CD4-positive, alpha-beta T cell treated with Interleukin-2 at 100 ng/mL for 4 hours (primary cell): ENCODE measurements around the gene HYAL1.

Experiments
- DNase-seq: peaks from one replicate; pipeline ENCODE4 v3.0.0-alpha.2; 2020; ENCODE audit warnings: low spot score

HYAL1 gene

DNA sequence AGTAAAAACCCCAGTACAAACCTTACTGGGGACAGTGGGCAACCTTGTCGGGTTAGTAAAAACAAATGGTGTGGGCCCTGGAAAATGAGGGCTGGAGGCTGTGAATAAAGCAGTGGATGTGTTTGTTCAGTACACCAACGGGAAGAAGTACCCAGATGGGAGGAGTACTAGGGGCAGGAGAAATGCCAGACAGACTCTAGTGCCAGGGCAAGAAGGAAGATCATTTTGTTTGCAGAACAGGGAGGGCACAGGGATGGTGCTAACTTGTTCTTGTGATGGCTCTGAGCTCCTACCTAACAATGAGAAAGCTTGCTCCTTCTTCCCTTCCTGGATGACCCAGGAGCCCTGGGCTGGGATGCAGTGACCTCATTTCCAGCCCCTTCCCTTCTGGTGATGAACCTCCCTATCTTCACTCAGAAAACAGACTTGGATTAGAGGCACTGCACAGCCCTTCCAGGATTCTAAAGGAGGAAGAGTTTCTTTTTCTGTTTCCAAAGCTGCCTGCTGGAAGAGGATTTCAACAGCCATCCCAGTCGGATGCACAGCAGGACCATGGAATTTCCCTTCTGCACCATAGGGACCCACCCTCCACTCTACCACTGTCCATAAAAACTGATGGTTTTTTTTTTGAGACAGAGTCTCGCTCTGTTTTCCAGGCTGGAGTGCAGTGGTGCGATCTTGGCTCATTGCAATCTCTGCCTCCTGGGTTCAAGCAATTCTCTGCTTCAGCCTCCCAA, 31.1 kb upstream of the HYAL1 start:
- no peak for DNase-seq

GRCh38 chr3:50333744-50334328, 30.5 kb upstream of the HYAL1 start:
- DNase-seq = no peak

- no peak for DNase-seq
Observed at GRCh38 chr3:50331364-50331907, 28.1 kb upstream of the HYAL1 start.

DNA sequence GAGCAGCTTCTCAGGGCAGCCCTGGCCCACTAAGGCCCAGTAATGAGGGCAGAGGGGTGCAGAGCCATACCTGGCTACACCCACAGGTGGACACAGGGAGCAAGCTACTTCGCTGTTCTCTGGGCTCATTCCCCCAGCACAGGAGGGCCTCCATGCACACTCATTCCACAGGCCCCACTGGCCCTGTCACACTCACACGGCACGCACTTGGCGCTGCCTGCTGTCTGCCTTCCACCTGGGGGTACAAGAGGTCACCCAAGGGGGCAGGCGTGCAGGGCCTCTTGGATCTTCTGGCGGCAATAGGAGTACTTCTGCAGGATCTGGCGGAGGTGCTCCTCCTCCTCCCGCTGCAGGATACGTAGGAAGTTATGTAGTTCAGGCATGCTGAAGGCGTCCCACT, 27.0 kb upstream of the HYAL1 start:
- no peak for DNase-seq

DNA sequence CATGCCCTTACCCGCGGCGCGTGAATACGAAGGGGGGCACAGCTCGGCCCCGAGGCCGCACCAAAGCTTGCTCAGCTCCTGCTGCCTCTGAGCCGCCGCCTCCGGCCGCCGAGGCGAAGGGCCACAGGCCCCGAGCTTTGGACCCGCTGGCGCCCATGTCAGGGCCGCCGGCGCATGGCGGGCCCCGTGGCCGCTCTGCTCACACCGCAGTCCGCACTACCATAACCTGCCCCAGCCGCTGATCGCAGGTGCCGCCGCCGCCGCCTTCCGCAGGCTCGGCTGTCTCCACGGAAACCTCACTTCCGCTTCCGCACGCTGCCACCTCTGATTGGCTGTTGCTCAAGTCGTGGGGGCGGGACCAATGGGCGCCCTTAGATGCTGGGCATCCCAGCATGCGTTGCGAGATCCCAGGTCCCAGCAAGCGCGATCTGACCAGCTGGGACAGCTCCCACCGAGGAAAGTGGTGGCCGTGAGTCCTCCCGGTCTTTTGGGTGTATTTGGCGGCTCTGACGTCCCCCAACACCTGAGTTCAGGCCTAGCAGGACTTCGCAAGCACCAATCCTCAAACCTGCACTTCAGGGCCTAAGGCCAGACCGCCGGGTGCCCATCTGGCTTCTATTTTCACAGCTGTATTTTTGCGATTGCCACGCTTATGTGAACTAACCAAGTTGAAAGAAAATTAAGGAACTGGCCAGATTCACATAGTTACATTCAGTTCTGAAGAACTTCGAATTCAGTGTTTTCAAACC, 24.7 kb upstream of the HYAL1 start, which contains the start of gene TUSC2:
Gene TUSC2, minus strand, starts transcription at position 281 of the 749 bp plus-strand sequence. Its CDS starts 124 bp downstream, at position 157.
- peak; percentile 95 for DNase-seq

- DNase-seq = no peak
Observed at GRCh38 chr3:50327129-50327528, 23.8 kb upstream of the HYAL1 start.

- DNase-seq = no peak
Observed at GRCh38 chr3:50326182-50326541, 22.8 kb upstream of the HYAL1 start.

DNA sequence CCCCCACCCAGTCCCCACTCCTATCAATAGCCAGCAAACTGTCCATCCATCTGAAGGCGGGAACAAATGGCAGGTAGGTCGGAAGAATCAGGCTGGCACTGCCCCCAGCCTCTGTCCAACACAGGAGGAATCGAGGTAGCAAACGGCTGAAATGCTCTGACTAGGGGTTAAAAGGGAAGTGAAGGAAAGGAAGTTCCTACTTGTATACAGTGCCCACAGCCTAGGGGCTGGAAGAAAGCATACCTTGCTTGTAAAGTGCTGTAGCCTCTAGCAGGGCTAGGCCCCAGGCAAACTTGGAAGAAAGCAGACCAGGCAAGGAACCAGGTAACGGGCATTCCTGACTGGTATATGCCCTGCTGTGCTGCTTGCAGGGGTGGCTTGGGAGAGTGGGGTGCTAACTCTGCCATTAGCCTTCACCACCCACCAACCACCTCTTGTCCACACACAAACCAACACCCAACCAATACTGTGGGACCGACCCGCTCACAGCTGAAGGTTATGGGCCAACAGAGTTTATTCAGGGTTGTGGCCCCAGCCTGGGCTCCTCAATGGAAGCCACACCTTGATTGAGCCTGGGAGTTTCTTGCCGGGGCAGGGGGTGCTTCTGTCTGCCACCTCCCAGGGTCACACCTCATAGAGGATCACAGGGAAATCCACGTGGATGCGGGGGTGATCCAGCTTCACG, 22.3 kb upstream of the HYAL1 start:
- no peak for DNase-seq

- DNase-seq = no peak
Observed at GRCh38 chr3:50325113-50325480, 21.7 kb upstream of the HYAL1 start.

GRCh38 chr3:50324351-50325112, 21.2 kb upstream of the HYAL1 start:
- peak; percentile 64 for DNase-seq

DNA sequence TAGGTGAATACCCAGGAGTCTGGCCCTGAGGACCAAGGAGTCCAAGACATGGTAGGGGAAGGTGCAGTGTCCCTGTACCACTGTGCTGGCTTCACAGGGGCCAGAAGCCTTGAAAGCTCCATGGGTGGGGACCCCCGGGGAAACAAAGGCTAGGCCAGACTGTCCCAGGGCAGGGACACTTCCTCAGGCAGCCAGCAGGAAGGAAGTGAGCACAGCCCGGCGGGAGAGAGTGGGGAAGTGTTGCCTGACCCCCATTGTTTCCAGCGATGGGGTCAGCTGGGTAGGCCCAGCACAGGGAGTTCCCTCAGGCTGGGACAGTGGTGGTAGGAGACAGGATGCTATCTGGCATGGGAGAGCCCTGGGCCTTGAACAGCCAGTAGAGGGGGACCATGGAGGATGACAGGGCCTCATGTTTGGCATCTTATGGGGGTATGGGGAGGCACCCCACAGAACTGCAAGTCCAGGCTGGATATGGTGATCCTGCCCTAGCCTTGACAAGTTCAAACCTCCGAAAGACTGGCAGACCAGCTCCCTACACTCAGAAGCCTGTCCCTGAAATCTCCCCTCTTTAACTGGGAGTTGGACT, 20.3 kb upstream of the HYAL1 start:
- no peak for DNase-seq

- no peak for DNase-seq
Observed at GRCh38 chr3:50323092-50323600, 19.8 kb upstream of the HYAL1 start.

DNA sequence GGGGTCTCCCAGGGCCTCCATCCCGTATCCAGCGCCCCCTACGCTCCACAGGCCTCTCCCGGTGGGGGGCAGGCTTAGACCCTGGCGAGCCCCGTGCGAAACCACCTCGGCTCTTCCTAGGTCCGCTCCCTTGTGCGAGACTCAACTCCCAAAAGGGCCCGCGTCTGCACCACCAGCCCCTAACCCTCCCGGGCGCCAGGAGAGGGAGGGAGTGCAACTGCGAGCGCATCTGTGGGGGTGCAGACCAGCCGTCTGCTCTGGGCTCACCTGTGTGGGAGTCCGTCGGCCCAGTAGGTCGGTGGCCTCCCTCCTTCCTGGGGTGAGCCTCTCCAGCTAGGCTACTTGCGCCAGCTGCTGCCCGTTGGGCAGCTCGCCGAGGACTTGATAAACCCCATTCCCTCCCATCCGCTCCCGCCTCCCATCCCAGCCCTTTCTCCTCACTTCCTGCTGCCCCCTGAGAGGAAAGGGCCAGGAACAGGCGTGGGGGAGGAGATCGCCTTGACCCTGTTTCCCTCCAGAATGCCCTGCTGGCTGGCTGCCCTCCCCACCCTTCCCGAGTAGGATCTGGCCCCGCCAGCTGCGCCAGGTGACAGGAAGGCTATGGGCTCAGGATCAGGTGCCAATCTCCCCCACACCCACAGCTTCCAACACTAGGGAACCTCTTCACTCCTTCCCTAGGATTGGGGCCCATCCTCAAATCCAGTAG, 19.2 kb upstream of the HYAL1 start, which contains the start of gene HYAL2:
Gene HYAL2, minus strand, starts transcription at position 360 of the 706 bp plus-strand sequence. CDS start 2,256 bp downstream, outside the sequence.
- no peak for DNase-seq

DNA sequence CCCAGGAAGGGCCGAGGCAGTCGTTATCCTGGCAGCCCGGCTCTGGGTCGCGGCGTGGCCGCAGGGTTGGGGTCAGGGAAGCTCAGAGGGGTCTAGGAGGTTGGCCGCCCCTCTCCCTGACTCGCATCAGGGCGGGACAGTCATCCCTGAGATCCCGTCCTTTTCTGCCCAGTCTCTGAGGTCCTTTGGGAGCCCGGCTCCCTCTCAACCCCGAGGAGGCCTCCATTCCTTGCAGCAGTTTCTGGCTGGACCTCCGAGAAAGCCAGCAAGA, 18.7 kb upstream of the HYAL1 start:
- DNase-seq = no peak

DNA sequence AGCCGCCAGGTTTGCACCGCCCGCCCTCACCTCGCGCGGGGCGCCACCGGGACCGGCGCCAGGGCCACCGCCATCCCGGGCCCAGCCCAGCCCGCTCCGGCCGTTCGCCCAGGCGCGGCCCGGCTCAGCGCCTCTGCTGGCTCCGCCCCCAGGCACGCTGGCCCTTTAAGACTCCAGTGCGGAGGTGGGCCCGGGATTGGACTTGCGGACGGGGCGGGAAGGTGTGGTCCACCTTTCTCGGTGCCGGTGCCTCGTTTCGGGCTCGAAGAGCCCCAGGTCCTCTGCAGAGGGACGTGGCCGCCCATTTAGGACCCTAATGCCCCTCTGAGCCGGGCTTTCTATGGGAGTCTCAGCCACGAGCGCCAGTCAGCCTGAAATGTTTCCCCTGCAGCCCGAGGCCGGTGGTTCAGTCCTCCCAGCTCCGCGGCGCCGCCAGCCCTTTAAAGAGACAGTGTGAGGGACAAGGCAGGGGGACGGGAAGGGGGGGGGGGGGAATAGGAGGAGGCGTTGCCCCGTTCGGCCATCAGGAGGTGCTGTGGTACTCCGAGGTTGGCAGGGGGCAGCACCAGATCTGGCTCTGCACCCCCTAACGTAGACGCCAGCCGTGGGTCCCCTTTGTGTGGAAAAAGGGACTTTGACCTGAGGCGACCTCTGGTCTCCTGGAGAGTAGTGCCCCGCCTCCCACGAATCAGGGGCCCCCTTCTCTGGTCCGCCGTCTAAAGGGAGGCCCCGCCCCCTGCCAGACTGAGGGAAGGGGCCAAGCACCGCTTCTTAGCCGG, 18.2 kb upstream of the HYAL1 start:
- DNase-seq = peak; percentile 81

DNA sequence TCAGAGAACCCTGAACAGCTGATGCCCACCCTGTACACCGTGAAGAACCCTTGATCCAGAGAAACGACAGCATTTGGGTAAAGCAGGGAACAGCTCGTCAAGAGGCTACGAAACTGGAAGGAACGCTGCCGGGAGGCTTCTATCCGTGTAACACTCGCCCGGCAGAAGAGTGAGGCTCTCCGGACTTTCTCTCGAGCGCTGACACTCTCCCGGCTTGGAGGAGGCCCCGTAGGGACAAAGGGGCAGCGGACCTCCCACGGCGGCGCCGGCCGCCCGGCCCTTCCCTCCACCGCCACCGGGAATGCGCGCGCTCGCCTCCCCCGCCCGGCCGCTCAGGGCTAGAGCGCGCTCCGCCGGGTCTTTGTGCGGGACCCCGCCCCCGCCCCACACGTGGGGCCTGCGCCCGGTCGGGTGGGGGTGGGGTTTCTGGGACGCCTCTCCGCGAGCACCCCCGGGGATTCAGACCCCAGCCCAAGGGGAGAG, 17.5 kb upstream of the HYAL1 start:
- DNase-seq = peak; percentile 56

DNA sequence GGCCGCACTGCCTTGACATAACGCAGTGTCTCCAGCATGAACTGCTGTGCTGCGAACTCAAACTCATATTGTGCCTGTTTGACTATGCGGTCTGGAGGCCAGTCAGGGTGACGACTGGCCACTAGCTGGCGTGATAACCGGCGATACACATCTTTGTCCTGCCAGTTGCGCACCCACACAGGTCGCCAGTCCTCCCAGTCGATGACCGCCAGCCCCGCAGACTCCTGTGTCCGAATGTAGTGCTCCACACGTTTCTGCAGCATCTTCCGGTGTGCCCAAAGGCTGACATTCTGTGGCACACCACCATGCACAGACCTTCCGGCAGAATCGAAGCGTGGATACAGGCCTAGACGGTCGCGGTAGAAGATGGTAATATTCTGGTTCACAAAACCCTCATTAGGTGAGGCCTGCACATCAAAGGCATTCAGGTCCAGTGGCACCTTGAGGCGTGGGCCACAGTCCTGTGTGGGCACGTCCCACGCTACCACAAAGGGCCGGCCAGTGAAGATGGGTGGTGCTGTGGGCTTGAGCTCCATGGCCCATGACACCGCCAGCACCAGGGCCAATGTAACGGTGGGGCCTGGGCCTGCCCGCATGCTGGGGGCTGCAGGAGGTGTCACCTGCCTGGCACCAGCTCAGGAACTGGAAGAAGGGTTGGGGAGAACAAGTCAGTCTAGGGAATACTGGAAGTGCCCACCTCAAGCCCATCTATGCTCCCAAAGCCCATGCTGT, 16.7 kb upstream of the HYAL1 start:
- no peak for DNase-seq

- no peak for DNase-seq
Observed at GRCh38 chr3:50319181-50319893, 16.0 kb upstream of the HYAL1 start.
